HUDEP-2 (cell line): ENCODE measurements around the gene PTPRG.

ENCODE experiments used
- DNase-seq, 76 experiments: peaks; one replicate each; lab custom pipeline; 2025; ENCODE audit not compliant: unreplicated experiment in 76 of 76; lab: John Stamatoyannopoulos, UW

PTPRG gene

DNA sequence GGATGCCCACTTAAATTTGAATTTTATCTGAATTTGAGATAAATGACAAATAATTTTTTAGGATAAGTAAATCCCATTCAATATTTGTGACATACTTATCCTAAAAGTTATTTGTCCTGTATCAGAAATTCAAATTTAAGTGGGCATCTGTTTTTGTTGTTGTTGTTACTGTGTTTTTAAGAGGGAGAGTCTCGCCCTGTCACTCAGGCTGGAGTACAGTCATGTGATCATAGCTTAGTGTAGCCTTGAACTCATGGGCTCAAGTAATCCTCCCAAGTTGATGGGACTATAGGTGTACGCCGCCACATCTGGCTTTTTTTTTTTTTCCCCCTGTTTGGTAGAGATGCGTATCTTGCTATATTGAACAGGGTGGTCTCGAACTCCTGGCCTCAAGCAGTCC, 283.0 kb downstream of the PTPRG start:
- no peak for DNase-seq

DNA sequence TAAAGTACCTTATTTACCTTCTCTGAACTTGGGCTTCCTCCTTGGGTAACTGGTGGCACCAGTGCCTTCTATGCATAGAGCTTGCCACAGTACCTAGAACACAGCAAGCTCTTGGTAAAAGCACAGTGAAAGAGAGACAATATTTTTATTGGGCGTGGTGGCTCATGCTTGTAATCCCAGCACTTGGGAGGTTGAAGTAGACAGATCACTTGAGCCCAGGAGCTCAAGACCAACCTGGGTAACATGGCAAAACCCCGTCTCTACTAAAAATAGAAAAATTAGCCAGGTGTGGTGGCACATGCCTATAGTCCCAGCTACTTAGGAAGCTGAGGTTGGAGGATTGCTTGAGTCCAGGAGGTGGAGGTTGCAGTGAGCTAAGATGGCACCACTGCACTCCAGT, 285.1 kb downstream of the PTPRG start:
- DNase-seq: no peak

DNA sequence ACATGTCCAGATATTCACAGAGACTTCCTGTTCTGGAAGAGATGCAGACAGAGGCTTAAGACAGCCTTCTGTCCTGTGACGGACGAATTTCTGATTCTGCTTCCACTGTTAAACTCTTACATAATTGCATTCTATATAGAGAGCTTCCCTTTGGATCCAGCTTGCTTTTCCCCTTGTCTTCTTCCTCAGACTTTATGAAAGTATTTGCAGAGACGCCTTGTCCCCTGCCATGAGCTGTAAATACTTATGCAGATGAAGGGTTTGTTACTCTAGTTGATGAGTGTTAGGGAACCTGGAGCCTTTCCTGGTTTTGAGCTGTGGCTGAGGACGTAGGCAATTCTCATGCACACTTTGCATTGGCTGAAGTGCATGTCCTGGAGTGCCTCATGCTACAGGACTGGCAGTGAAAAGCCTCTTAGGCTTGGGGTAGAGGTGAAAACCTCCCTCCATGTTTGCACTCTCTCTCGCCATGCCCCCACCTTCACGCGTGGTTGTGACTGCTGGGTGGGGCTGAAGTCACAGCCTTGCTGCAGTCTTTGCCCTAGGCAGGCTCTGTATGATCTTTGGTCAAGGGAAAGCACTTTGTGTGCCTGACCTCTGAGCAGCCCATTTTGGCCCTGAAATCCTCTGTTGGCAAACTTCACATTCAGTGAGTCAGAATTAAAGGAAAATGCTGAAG, 286.6 kb downstream of the PTPRG start:
- DNase-seq: no peak

DNA sequence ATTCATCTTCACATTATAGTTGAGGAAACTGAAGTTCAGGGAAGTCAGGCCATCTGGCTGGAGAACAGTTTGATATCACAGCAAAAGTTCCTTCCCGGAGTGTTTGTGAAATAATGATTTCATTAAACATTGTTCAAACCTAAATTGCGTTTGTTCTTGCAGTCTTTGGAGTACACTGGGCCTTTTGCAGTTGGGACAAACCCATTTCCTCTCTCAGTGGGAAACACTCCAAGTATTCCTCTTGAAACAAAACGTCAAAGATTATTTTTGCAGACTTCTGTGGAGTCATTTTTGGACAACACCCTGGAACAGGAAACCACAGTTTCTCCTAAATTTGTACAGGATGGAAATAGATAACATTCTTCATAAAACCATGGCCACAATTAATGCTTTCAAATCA, 287.5 kb downstream of the PTPRG start:
- no peak for DNase-seq

DNA sequence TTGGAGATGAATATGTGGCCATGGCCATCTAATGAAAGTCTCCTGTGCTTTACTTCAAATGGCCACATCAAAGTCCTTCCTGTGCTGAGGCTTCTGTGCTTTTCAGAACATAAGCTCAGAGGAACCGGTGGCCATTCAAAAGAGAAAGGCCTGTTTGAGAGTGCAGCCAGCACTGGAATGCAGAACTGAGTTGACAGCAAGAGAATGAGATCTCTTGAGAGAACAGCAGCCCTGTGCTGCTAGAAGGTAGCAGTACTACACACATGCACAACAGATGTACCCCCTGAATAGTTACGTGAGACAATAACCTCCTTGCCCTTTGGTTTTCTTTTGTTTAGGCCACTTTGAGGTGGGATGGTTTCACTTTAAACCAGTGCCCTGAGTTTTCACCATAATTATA, 292.5 kb downstream of the PTPRG start:
- no peak for DNase-seq

DNA sequence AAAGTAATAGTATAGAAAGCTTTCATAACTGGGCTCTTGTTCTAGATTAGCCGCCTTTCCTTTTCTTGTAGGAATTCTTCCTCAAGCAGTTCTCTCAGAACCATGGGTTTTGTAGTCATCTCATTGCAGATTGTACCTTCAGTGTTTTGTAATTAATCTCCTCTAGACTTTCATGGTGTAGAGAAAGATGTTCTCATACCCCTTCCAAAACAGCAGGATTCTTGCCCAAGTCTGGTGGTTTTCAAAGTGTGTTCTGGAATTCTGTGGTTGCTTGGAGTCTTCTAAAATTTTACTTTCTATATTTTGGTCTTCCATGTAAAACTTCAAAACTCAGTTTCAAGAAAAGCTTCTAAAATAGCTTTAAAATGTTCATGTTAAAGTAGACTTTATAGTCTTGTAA, 293.8 kb downstream of the PTPRG start:
- no peak for DNase-seq

DNA sequence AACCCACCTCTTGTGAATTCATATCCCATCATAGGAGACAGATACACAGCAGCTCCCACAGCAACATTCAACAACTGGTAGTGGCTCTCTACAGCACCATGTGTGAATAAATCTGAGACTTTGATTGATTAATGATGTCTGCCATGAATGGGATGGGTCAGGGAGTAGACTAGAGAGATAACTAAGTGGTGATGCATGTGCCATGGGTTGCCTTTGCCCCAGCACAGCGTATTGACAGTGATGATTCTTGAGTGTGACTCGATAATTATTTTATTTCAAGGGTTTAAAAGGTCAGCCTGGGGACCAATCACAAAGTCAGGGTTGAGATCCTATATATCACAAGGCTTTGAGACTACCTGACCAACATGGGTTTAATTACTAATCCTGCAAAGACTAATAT, 295.9 kb downstream of the PTPRG start:
- DNase-seq: no peak

DNA sequence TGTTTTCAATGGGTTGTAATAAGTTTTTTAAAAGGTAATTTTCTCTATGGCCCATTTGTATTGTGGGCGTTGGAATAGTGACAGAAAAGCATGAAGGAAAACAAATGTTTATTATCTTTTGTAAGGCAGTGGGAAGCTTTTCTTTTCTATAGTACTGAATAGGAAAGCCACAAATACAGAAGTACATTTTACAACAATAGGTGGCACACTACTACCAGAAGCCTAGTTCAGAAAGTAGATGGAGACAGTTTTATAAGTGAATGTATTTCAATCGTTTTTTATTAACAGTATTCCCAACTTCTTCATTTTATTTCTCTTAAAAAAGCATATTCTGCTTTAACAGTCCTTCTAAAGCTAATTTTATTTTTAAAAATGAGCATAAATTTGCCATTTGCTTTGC, 296.7 kb downstream of the PTPRG start:
- DNase-seq: peak in 1 of 76 experiments; percentile 0

DNA sequence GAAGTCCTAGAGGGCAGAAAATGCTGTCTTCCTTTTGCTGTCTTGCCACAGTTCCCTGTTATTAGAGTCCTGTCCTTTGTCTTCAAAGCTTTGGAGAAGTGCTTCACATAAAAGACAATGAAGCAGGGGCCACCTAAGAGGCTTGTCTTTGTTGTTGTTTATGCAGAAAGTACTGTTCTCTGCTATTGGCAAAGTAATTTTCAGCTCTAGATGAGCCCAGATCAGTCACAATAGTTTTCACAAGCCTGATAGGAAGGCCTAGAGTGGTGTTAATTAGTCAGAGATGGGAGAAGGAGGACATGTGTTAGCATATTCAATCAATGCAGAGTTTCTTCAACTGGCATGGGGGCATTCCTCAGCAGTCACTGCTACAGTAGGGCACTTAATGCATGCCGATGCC, 300.0 kb downstream of the PTPRG start:
- DNase-seq: no peak

DNA sequence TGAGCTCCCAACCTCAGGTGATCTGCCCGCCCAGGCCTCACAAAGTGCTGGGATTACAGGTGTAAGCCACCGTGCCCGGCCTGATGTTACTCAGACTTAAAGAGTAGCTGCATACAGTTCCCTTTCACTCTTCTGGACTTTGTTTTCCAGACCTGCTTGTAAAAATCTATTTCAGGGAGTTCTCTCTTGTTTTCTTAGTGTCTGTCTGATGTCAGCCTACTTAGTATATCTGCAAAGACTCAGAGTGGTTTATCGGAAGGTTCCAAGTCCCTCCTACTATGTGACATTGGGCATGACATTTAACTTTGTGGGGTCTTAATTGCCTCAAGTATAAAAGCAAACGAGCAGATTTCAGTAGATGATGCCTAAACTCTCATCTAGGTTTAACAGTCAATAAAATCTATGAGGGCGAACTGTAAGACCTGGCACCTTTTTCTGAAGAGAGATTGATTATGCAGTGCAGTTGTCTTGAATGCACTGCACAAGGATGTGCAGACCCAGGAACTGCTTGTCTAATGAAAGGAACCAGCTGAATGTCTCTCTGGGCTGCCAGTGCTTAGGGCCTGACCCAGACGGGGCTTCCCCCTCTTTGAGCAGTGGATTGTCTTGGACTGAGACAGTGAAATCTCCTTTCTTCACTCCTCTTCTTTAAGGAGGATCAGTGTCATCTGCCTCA, 301.4 kb downstream of the PTPRG start:
- no peak for DNase-seq

DNA sequence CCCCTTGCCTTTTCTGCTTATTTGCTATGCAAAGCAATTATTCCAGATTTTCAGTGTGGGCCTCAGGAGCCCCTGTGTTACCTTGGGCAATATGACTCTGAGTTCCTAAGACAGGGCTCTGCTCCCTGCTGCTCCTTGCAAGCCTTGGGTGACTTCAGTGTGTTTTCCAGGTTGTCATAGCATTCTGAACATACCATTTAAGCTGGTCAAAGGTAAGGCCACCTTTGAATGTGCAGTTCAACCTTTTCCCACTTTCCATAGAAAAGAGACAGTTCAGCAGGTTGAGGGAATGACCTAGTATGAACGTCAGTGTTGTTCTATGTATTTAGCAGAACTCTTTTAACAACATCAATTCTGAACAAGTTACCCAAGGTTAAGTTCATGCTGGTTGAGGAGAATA, 302.2 kb downstream of the PTPRG start:
- no peak for DNase-seq

DNA sequence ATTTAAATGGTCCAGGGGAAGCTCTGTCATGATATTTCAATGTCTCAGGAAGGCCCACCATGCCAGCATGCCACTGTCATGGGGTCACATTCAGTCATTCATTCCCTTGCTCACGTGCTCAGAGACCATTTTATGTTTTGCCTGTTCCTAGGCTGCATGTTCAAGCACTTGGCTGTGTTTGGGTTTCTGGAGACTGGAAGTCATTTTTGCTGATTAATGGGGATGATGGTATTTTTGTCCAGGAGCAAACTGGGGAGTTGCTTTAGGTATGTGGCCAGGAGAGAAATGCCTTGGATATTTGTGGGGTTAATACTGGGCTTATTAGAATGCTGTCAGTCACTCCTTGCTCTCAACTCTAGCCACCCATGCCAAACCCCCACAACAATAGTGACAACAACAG, 303.5 kb downstream of the PTPRG start:
- no peak for DNase-seq

DNA sequence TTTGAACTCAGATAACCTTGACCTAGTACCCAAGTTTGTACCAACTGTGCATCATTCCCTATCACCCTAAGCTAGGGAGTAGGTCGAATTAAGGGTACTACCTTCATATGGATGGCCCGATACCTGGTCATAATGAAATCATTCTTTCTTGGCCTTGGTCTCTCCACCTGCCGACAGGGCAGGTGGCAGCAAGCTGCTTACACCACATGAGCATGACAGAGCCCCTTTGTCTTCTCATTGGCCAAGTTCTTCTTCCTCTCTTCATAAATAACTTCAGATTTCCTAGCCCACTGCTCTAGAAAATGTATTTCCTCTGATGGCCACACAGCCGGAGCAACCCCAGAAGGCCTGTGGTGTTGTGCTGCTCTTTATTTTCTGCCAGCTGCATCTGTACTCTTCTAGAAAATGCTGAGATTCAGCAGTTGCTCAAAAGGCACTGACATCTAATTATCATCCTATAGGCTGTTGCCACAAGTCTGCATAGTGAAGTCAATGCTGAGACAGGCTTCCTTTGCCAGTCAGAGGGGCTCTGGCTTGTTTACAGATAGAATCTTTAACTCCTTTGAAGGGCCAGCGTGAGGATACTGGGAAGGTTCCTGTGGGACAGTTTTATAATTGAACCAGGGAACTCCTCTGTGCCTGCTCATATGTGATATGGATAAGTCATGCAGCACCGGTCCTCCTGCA, 304.2 kb downstream of the PTPRG start:
- DNase-seq: no peak

DNA sequence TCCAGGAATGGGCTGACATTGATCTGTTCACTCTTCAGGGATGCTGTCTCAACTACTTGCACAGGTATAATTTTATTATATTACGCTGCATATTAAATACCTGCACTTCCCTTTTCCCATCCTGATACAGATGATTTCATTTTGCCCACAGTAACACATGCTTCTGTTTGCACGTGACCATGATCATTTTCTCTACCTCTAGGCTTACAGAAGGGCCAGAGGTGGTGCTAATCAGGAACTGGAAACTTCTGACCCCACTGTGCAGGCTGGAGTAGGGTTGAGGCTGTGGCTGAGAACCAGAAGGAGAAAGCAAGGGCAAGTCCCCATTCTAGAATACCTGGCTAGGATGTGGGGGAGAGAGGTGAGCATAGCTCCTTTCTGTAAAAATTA, 304.8 kb downstream of the PTPRG start:
- no peak for DNase-seq

DNA sequence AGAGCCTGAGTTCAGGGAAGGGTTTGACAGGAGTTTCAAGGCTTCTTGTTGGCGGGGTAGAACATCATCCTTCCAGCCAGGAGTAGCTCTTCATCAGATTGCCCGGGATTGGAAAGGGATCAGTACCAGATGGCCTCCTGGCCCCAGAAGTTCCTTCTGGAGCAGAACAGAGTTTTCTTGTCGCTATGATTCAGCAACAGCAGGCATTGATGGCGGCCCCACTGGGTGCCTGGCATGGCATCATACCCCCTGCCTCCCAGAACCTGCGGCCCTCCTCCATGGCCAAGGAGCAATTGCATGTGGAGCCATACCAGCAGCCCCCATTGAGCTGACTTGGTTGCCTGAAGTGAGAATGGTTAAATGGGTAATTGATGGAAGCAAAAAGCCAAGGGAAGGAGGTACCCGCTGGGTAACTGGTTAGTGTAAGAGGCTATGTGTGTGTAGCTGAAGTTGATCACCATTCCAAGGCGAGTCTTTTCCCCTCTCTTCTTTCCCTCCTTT, 305.6 kb downstream of the PTPRG start:
- DNase-seq: no peak

DNA sequence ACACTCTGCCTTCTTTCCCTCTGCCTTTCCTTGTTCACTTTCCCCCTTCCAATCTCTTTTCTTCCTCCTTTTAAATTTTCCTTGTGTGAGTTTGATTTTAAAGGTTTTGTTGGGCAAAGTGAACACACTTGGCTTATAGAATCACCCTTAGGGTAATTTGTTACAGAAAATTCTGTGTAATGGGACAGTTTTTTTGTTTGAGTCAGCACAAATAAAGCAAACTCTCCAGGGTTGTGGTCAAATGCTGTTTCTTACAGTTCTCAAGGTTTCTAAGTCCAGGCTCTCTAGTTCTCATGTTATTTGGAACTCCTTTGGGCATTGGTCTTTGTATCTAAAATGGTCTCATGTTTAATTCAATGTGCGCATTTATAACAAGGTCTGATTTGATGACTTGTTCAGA, 307.1 kb downstream of the PTPRG start:
- no peak for DNase-seq

DNA sequence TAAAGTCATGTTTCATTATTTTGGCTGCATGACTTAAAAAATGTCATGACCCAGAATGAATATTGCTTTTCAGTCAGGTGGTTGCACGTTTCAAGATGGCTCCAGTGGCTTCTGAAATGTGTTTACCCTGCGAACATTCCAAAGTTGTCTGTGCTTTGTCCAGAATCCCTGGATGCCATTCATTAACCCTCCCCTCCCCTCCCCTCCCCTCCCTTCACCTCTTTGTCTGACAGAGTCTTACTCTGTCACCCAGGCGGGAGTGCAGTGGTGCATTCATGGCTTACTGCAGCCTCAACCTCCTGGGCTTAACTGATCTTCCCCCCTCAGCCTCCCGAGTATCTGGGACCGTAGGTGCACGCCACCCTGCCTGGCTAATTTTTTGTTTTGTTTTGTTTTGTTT, 308.0 kb downstream of the PTPRG start:
- DNase-seq: no peak

DNA sequence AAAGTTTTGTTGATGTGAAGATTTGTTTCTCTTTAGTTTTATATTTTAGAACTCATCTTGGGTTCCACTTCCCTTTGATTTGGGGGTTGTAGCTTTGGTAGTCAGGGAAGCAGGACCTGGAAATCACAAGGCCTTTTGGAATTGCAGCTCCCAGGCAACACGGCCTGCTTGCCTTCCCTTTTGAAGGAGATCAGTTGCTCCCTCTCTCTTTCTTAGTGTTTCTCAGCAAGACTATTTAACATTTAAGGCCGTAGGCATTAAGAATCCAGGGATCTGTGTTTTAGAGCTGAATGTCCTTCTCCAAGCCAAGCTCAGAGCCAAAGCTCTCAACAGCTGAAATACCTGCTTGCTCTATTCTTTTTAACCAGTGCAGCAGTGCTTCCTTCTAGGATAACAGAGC, 310.3 kb downstream of the PTPRG start:
- no peak for DNase-seq

DNA sequence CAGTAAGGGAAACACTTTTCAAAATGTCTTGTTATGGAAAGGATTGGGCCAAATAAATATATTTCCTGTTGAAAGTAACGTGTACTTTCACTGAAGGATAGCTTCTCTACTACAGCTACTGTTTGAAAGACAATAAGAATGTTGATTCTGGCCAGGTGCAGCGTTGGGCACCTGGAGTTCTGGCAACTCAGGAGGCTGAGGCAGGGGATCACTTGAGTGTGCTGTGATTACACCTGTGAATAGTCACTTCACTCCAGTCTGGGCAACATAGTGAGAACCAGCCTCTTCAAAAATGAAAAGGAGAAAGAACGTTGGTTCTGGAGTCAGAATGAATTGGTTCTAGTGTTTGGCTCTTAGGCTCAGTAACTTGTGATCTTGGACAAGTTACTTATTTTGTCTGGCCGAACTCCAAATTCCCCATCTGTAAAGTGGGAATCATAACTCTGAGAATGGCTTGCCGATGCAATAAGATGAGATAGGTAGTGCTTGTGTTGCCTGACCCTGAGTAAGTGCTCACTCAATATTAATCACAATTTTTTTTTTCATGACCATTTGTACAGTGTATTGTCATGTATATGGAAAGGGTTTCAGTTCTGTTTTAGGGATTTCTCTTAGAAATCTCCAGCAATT, 310.8 kb downstream of the PTPRG start:
- no peak for DNase-seq

DNA sequence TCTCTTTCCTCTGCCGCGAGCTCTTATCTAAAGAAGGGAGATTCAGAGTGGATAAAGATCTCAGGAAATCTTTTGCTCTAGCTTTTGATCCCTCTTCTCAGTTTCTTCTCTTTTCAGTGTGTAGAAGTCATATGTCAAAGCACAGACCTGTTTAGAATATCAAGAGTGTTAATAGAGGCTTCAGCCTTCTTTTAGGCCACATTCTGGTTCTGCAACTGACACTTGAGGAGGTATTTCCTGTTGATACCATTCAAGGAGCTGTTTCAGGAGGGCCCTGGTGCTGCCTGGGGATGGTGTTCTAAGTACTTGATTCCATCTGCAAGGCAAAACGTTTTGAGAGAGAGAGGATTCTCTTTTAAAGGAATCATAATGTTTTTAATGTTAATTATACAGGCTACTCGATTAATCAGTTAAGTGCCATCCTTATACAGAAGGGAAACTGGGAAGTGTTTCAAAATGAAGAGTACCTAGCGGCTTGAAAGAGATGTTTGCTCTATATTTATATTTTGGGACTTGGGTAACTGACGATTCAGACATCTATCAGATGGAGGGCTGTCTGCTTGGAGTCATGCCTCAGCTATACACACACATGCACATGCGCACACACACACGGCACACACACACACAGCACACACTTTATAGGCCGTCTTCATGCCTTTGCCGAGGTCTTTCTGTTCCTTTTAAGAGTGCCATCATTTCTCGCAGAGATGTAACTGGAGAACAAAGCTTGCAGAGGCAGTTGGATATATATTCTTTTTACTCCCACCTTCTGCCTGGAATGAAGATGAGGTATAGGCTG, 313.9 kb downstream of the PTPRG start:
- no peak for DNase-seq
